NCI-H446 (cell line): ENCODE measurements around the gene SLC16A5.
"Not testable (repeated sequence)": the region's sequence is repeated elsewhere in the genome, so short reads cannot be mapped to it uniquely, and the experiment has no call there.

ENCODE experiments used
- DNase-seq, 2 experiments: peaks; one replicate each; lab custom pipeline; 2025; lab: John Stamatoyannopoulos, UW

Gene SLC16A5

GRCh38 chr17:75111777-75112335 lies 24.1 kb downstream of the SLC16A5 start:
- DNase-seq = no peak

GRCh38 chr17:75113798-75114551 lies 26.2 kb downstream of the SLC16A5 start:
- peak; percentile 89 to 91 for DNase-seq

GRCh38 chr17:75114552-75115314 lies 27.0 kb downstream of the SLC16A5 start:
- no peak for DNase-seq

GRCh38 chr17:75115555-75115954 lies 27.8 kb downstream of the SLC16A5 start:
- peak in 1 of 2 experiments; percentile 40 for DNase-seq

- no peak for DNase-seq
Observed at GRCh38 chr17:75116737-75117136, 29.0 kb downstream of the SLC16A5 start.

- DNase-seq = no peak
Observed at GRCh38 chr17:75118307-75118706, 30.6 kb downstream of the SLC16A5 start.

GRCh38 chr17:75124041-75124818 lies 36.5 kb downstream of the SLC16A5 start:
- DNase-seq = no peak

- no peak for DNase-seq
Observed at GRCh38 chr17:75124819-75125162, 37.0 kb downstream of the SLC16A5 start.

GRCh38 chr17:75125984-75126383 lies 38.2 kb downstream of the SLC16A5 start:
- DNase-seq = no peak

- no peak for DNase-seq
Observed at GRCh38 chr17:75126954-75127353, 39.2 kb downstream of the SLC16A5 start.

- DNase-seq = not testable (repeated sequence)
Observed at GRCh38 chr17:75127936-75128335, 40.2 kb downstream of the SLC16A5 start.

GRCh38 chr17:75128694-75129505 lies 41.1 kb downstream of the SLC16A5 start:
- DNase-seq = no peak

- no peak for DNase-seq
Observed at GRCh38 chr17:75129576-75129975, 41.8 kb downstream of the SLC16A5 start.

GRCh38 chr17:75130059-75130631 lies 42.4 kb downstream of the SLC16A5 start:
- no peak for DNase-seq

- DNase-seq = peak in 1 of 2 experiments; percentile 72
Observed at GRCh38 chr17:75130632-75131277, 43.0 kb downstream of the SLC16A5 start.

GRCh38 chr17:75131278-75132017 lies 43.7 kb downstream of the SLC16A5 start, which contains the start of gene NT5C:
Gene NT5C, minus strand, starts transcription at chr17:75131742. Its CDS starts 35 bp downstream, at chr17:75131707.
- DNase-seq = peak; percentile 41 to 85

- not testable (repeated sequence) for DNase-seq
Observed at GRCh38 chr17:75132018-75133000, 44.6 kb downstream of the SLC16A5 start.

GRCh38 chr17:75133001-75133400 lies 45.2 kb downstream of the SLC16A5 start:
- DNase-seq = no peak
